Measurements from ENCODE around the gene ANKRD13B. TPM values are rescaled to one million over a fixed set of nuclear protein-coding genes. Genes with fewer than 3 reads are reported as not detected.

Gene ANKRD13B
- total RNA-seq, 2 donors from 2014 or later: 2.2 to 2.6 TPM

GRCh38 chr17:29608986-29609385 lies 16.1 kb downstream of the ANKRD13B start:
- no peak overlapping the region for H3K4me3 Mint-ChIP-seq
- Histone ChIP-seq H3K4me3 (ENCODE audit: low read length) (no peak overlapping the region), H3K27me3 (ENCODE audit: control insufficient read depth, insufficient read depth, low read length, poor library complexity, severe bottlenecking) (peaks cover 10% of the 10 kb centered on the region), H3K9me3 (ENCODE audit: control insufficient read depth, low read length) (no peaks in the 10 kb centered on the region), H3K4me1 (ENCODE audit: control insufficient read depth, insufficient read depth, low read length) (no peaks in the 10 kb centered on the region), H3K27ac (ENCODE audit: low read depth, low read length) (no peak overlapping the region), H3K9ac (ENCODE audit: extremely low read depth, low read length, poor library complexity, severe bottlenecking) (no peak overlapping the region), H3K36me3 (ENCODE audit: control insufficient read depth, insufficient read depth, low read length) (no peaks in the 10 kb centered on the region)
- no peak overlapping the region for H3K27ac Mint-ChIP-seq
- peaks cover 1% of the 10 kb centered on the region for H3K9me3 Mint-ChIP-seq
- WGBS, 2 experiments (ENCODE audit: insufficient coverage in 1 of 2, insufficient read length in 1 of 2): 86 to 93% methylated on average over 4 to 15 of the region's 15 CpGs
- peak; percentile 40 for DNase-seq
- H3K4me1 Mint-ChIP-seq: no peaks in the 10 kb centered on the region
- no peaks in the 10 kb centered on the region for H3K36me3 Mint-ChIP-seq (ENCODE audit: low read depth)
- peaks cover 42% of the 10 kb centered on the region for H3K27me3 Mint-ChIP-seq (ENCODE audit: insufficient read depth)
- TF ChIP-seq CTCF (conservative IDR thresholded peaks at IDR 0.05): no peak

- 93 to 94% methylated on average over 3 of the region's 3 CpGs for WGBS, 2 experiments (ENCODE audit: insufficient coverage in 1 of 2, insufficient read length in 1 of 2)
- no peaks in the 10 kb centered on the region for H3K4me1 Mint-ChIP-seq
- DNase-seq: no peak
- peaks cover 1% of the 10 kb centered on the region for H3K9me3 Mint-ChIP-seq
- H3K27me3 Mint-ChIP-seq (ENCODE audit: insufficient read depth): peaks cover 56% of the 10 kb centered on the region
- no peak overlapping the region for H3K27ac ChIP-seq (ENCODE audit: low read depth, low read length)
- H3K9ac ChIP-seq (ENCODE audit: extremely low read depth, low read length, poor library complexity, severe bottlenecking): no peak overlapping the region
- H3K4me3 Mint-ChIP-seq: no peak overlapping the region
- no peak overlapping the region for H3K27ac Mint-ChIP-seq
- no peak overlapping the region for H3K4me3 ChIP-seq (ENCODE audit: low read length)
- H3K27me3 ChIP-seq (ENCODE audit: control insufficient read depth, insufficient read depth, low read length, poor library complexity, severe bottlenecking): peaks cover 24% of the 10 kb centered on the region
- no peaks in the 10 kb centered on the region for H3K9me3 ChIP-seq (ENCODE audit: control insufficient read depth, low read length)
- no peak for TF ChIP-seq CTCF (conservative IDR thresholded peaks at IDR 0.05)
- no peaks in the 10 kb centered on the region for H3K36me3 ChIP-seq (ENCODE audit: control insufficient read depth, insufficient read depth, low read length)
- no peaks in the 10 kb centered on the region for H3K36me3 Mint-ChIP-seq (ENCODE audit: low read depth)
- no peaks in the 10 kb centered on the region for H3K4me1 ChIP-seq (ENCODE audit: control insufficient read depth, insufficient read depth, low read length)
Measured at GRCh38 chr17:29610395-29610794, 17.5 kb downstream of the ANKRD13B start.

GRCh38 chr17:29611351-29612093 lies 18.6 kb downstream of the ANKRD13B start:
- H3K36me3 ChIP-seq (ENCODE audit: control insufficient read depth, insufficient read depth, low read length): no peaks in the 10 kb centered on the region
- no peak overlapping the region for H3K4me3 ChIP-seq (ENCODE audit: low read length)
- peaks cover 2% of the 10 kb centered on the region for H3K4me1 Mint-ChIP-seq
- WGBS, 2 experiments (ENCODE audit: insufficient coverage in 1 of 2, insufficient read length in 1 of 2): 90 to 94% methylated on average over 8 to 11 of the region's 11 CpGs
- no peaks in the 10 kb centered on the region for H3K36me3 Mint-ChIP-seq (ENCODE audit: low read depth)
- no peaks in the 10 kb centered on the region for H3K4me1 ChIP-seq (ENCODE audit: control insufficient read depth, insufficient read depth, low read length)
- no peak for DNase-seq
- no peak for TF ChIP-seq CTCF (conservative IDR thresholded peaks at IDR 0.05)
- peaks cover 67% of the 10 kb centered on the region for H3K27me3 Mint-ChIP-seq (ENCODE audit: insufficient read depth)
- H3K27ac Mint-ChIP-seq: no peak overlapping the region
- H3K27ac ChIP-seq (ENCODE audit: low read depth, low read length): no peak overlapping the region
- H3K9me3 ChIP-seq (ENCODE audit: control insufficient read depth, low read length): no peaks in the 10 kb centered on the region
- H3K4me3 Mint-ChIP-seq: no peak overlapping the region
- peaks cover 1% of the 10 kb centered on the region for H3K9me3 Mint-ChIP-seq
- H3K9ac ChIP-seq (ENCODE audit: extremely low read depth, low read length, poor library complexity, severe bottlenecking): no peak overlapping the region
- peaks cover 36% of the 10 kb centered on the region for H3K27me3 ChIP-seq (ENCODE audit: control insufficient read depth, insufficient read depth, low read length, poor library complexity, severe bottlenecking)

Data from endodermal cell (in vitro differentiated cells).